WTC11 (cell line): ENCODE data around the gene VILL.

Source experiments
- ZNF423 ChIP-seq: fragments of 250-450 bp; sonication (Bioruptor Pico); IDR thresholded peaks from 2 replicates; pipeline ENCODE4 v2.1.2; 2022; ENCODE audit warnings: mild to moderate bottlenecking, moderate library complexity
- TF ChIP-seq, protein P1 (sequence below): fragments of 200-600 bp; IDR thresholded peaks from 2 replicates; pipeline ENCODE4 v1.8.0; 2022; ENCODE audit warnings: antibody characterized with exemption

DNA sequence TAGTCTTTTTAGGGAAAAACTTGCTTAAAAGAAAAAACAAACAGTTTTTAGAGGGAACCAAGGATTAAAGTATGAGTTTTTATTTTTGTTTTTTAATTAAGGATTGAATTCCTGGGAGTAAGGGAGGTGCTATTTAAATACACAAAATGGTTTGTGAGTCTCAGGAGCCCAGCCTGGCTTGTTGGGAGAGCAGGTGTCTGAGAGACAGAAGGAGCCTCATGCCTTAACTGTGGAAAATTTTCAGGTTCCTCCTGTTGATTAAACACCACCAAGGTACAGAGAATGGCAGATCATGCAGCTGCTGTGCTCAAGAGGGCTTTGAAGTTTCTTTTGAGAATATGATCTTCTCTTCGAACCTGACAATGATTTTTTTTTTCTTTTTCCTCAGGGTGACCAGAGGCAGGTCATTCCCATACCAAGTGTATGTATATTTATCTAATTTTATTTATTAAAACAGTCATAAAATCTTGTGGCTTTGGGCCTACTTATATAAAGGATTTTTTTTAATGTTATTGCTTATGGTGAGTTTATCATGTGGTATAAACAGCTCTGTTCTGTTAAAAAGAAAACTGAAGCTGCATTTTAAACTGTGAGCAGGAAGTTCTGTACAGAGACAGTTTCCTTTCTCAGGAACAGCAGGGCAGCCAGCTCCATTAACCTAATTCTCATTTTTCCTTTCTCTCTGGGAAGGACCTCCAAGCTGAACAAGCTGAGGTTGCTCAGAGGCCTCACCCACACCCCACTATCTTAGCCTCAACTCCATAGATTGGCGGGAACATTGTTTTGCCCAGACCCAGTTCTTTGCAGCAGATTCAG is 33.7 kb upstream of the VILL start:
- TF ChIP-seq, protein P1, sequence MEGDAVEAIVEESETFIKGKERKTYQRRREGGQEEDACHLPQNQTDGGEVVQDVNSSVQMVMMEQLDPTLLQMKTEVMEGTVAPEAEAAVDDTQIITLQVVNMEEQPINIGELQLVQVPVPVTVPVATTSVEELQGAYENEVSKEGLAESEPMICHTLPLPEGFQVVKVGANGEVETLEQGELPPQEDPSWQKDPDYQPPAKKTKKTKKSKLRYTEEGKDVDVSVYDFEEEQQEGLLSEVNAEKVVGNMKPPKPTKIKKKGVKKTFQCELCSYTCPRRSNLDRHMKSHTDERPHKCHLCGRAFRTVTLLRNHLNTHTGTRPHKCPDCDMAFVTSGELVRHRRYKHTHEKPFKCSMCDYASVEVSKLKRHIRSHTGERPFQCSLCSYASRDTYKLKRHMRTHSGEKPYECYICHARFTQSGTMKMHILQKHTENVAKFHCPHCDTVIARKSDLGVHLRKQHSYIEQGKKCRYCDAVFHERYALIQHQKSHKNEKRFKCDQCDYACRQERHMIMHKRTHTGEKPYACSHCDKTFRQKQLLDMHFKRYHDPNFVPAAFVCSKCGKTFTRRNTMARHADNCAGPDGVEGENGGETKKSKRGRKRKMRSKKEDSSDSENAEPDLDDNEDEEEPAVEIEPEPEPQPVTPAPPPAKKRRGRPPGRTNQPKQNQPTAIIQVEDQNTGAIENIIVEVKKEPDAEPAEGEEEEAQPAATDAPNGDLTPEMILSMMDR: no peak
- TF ChIP-seq ZNF423: no peak
